H1 (cell line): ENCODE measurements around the gene STIM1. TPM values are rescaled to one million over a fixed set of nuclear protein-coding genes. Genes with fewer than 3 reads are reported as not detected.

Experiments used
- CTCF ChIA-PET: fragments of 300-600 bp; sonication (Branson Sonifier 250); formaldehyde crosslinking; loops from one replicate; lab custom pipeline; 2021; ENCODE audit not compliant: partially characterized antibody; lab: Charles Lee
- POLR2A ChIA-PET: fragments of 300-600 bp; sonication (Branson Sonifier 250); formaldehyde crosslinking; loops from one replicate; lab custom pipeline; 2021; ENCODE audit warnings: inconsistent platforms; ENCODE audit not compliant: partially characterized antibody; lab: Charles Lee
- DNase-seq, 2 experiments: peaks; one replicate each; pipeline versions ENCODE4 v3.0.0 to v3.0.0-alpha.2; 2010 to 2022; ENCODE audit warnings: low spot score in 2 of 2, low read depth in 1 of 2, mixed read lengths in 1 of 2
- FAIRE-seq: peaks from 2 replicates; lab custom pipeline; 2011; peaks lifted over from hg19 to GRCh38; lab: Jason Lieb, UNC
- H2AFZ ChIP-seq: 2 replicates; pipeline ENCODE4 v1.8.1; 2012; ENCODE audit warnings: low read length, inconsistent platforms
- H2AK5ac ChIP-seq: 2 replicates; pipeline ENCODE4 v1.6.1; 2013; ENCODE audit warnings: low read depth, low read length
- H2BK120ac ChIP-seq: replicated peaks from 2 replicates; pipeline ENCODE3; 2013; ENCODE audit warnings: low read depth, low read length, inconsistent platforms
- H2BK12ac ChIP-seq: 2 replicates; pipeline ENCODE4 v1.6.1; 2013; ENCODE audit warnings: low read depth, low read length
- H2BK15ac ChIP-seq: 2 replicates; pipeline ENCODE4 v1.6.1; 2013; ENCODE audit warnings: low read length
- H2BK20ac ChIP-seq: 2 replicates; pipeline ENCODE4 v1.6.1; 2013; ENCODE audit warnings: low read length
- H2BK5ac ChIP-seq: 2 replicates; pipeline ENCODE4 v1.6.1; 2013; ENCODE audit warnings: low read depth, low read length
- H3K14ac ChIP-seq: 2 replicates; pipeline ENCODE4 v1.6.1; 2013; ENCODE audit warnings: inconsistent platforms; ENCODE audit not compliant: insufficient read length
- H3K18ac ChIP-seq: 2 replicates; pipeline ENCODE4 v1.6.1; 2013; ENCODE audit warnings: low read length; ENCODE audit errors: extremely low read depth
- H3K23ac ChIP-seq: 2 replicates; pipeline ENCODE4 v1.6.1; 2013; ENCODE audit warnings: inconsistent platforms; ENCODE audit not compliant: insufficient read length
- H3K23me2 ChIP-seq: 2 replicates; pipeline ENCODE4 v1.6.1; 2013; ENCODE audit warnings: low read depth, low read length
- H3K27ac ChIP-seq: 2 replicates; pipeline ENCODE4 v1.6.1; 2011; ENCODE audit warnings: low read depth, low read length, inconsistent platforms
- H3K27me3 ChIP-seq, 4 experiments: replicated peaks in 1 of 4; 1 replicate in 1 of 4; 2 replicates in 3 of 4; pipeline versions ENCODE4 v1.6.1 to v1.8.1; 2011 to 2013; ENCODE audit warnings: low read length in 3 of 4, mild to moderate bottlenecking in 3 of 4, inconsistent platforms in 2 of 4, mixed read lengths in 2 of 4, moderate library complexity in 1 of 4; ENCODE audit not compliant: control insufficient read depth in 3 of 4, insufficient read depth in 3 of 4; ENCODE audit errors: extremely low read depth in 1 of 4
- H3K36me3 ChIP-seq, 4 experiments: 2 replicates each; pipeline versions ENCODE4 v1.6.1 to v1.8.1; 2011 to 2013; ENCODE audit warnings: mild to moderate bottlenecking in 4 of 4, low read length in 3 of 4, moderate library complexity in 2 of 4, control low read depth in 1 of 4, inconsistent platforms in 1 of 4; ENCODE audit not compliant: insufficient read depth in 4 of 4, control insufficient read depth in 2 of 4
- H3K4ac ChIP-seq: replicated peaks from 2 replicates; pipeline ENCODE3; 2013; ENCODE audit warnings: low read length, low read depth, mixed read lengths, inconsistent platforms; ENCODE audit not compliant: insufficient read length
- H3K4me1 ChIP-seq, 4 experiments: replicated peaks in 1 of 4; 1 replicate in 1 of 4; 2 replicates in 3 of 4; pipeline versions ENCODE4 v1.6.1 to v1.8.1; 2011 to 2013; ENCODE audit warnings: low read length in 3 of 4, inconsistent platforms in 2 of 4, mixed read lengths in 1 of 4; ENCODE audit not compliant: insufficient read depth in 4 of 4, control insufficient read depth in 3 of 4
- H3K4me2 ChIP-seq, 2 experiments: 2 replicates each; pipeline versions ENCODE4 v1.6.1 to v1.8.1; 2011 to 2013; ENCODE audit warnings: low read depth in 2 of 2, low read length in 2 of 2, control low read depth in 1 of 2, inconsistent platforms in 1 of 2, mild to moderate bottlenecking in 1 of 2; ENCODE audit not compliant: insufficient read depth in 1 of 2
- H3K4me3 ChIP-seq, 4 experiments: fragments of 200-600, 300-600 bp in 1 of 4; sonication (generic), shearing (Covaris generic), sonication (Bioruptor Twin) in 1 of 4; 2 replicates each; pipeline versions ENCODE4 v1.5.1 to v1.8.1; 2011 to 2016; ENCODE audit warnings: low read length in 4 of 4, low read depth in 3 of 4, control low read depth in 2 of 4, inconsistent platforms in 2 of 4, mild to moderate bottlenecking in 2 of 4, mixed read lengths in 1 of 4, moderate library complexity in 1 of 4; ENCODE audit not compliant: insufficient read depth in 2 of 4; ENCODE audit errors: extremely low read depth in 1 of 4
- H3K56ac ChIP-seq: replicated peaks from 2 replicates; pipeline ENCODE3; 2013; ENCODE audit warnings: low read depth, mild to moderate bottlenecking, mixed read lengths, low read length, inconsistent platforms; ENCODE audit not compliant: insufficient read length
- H3K79me1 ChIP-seq: 2 replicates; pipeline ENCODE4 v1.6.1; 2013; ENCODE audit warnings: low read depth, low read length, control low read depth
- H3K79me2 ChIP-seq, 2 experiments: 2 replicates each; pipeline versions ENCODE4 v1.6.1 to v1.8.1; 2012 to 2013; ENCODE audit warnings: low read length in 2 of 2, mild to moderate bottlenecking in 2 of 2, inconsistent platforms in 1 of 2; ENCODE audit not compliant: insufficient read depth in 2 of 2, control insufficient read depth in 1 of 2
- H3K9ac ChIP-seq, 4 experiments: replicated peaks in 1 of 4; 1 replicate in 1 of 4; 2 replicates in 3 of 4; pipeline versions ENCODE4 v1.6.1 to v1.8.1; 2011 to 2013; ENCODE audit warnings: low read depth in 3 of 4, low read length in 3 of 4, control low read depth in 2 of 4, mild to moderate bottlenecking in 2 of 4, moderate library complexity in 2 of 4, inconsistent platforms in 1 of 4; ENCODE audit errors: extremely low read depth in 1 of 4
- H3K9me3 ChIP-seq, 2 experiments: 2 replicates each; pipeline versions ENCODE4 v1.6.1 to v1.8.1; 2012 to 2013; ENCODE audit warnings: mild to moderate bottlenecking in 2 of 2, moderate library complexity in 2 of 2, control low read depth in 1 of 2, inconsistent platforms in 1 of 2, low read depth in 1 of 2, low read length in 1 of 2, mixed read lengths in 1 of 2; ENCODE audit not compliant: insufficient read depth in 2 of 2
- H4K20me1 ChIP-seq, 2 experiments: replicated peaks in 1 of 2; 2 replicates each; pipeline versions ENCODE3 to v1.8.1; 2011 to 2013; ENCODE audit warnings: inconsistent platforms in 2 of 2, low read length in 2 of 2, mild to moderate bottlenecking in 1 of 2; ENCODE audit not compliant: insufficient read depth in 2 of 2, control insufficient read depth in 1 of 2
- H4K5ac ChIP-seq: 2 replicates; pipeline ENCODE4 v1.6.1; 2013; ENCODE audit warnings: low read length, low read depth, mixed read lengths, inconsistent platforms; ENCODE audit not compliant: insufficient read length
- H4K8ac ChIP-seq: 2 replicates; pipeline ENCODE4 v1.8.0; 2013; ENCODE audit warnings: mild to moderate bottlenecking, moderate library complexity, low read length, inconsistent platforms; ENCODE audit not compliant: insufficient read depth; ENCODE audit errors: extremely low read depth
- H4K91ac ChIP-seq: replicated peaks from 2 replicates; pipeline ENCODE3; 2013; ENCODE audit warnings: low read length, mixed read lengths, inconsistent platforms; ENCODE audit not compliant: insufficient read length
- BRCA1 ChIP-seq: IDR thresholded peaks from 2 replicates; pipeline ENCODE4 v1.6.1; 2012; ENCODE audit warnings: low read depth, low read length, improper control_type of control experiment
- CHD2 ChIP-seq: IDR thresholded peaks from 2 replicates; pipeline ENCODE4 v1.6.1; 2012; ENCODE audit warnings: low read length, improper control_type of control experiment
- FOSL1 ChIP-seq: IDR thresholded peaks from 2 replicates; pipeline ENCODE4 v1.6.1; 2011; ENCODE audit warnings: mild to moderate bottlenecking, low read depth, low read length, moderate library complexity; ENCODE audit not compliant: insufficient read depth
- GABPA ChIP-seq: IDR thresholded peaks from 2 replicates; pipeline ENCODE4 v1.6.1; 2011; ENCODE audit warnings: mild to moderate bottlenecking, low read length, moderate library complexity, borderline replicate concordance; ENCODE audit not compliant: insufficient read depth
- NRF1 ChIP-seq: IDR thresholded peaks from 2 replicates; pipeline ENCODE4 v1.6.1; 2011; ENCODE audit warnings: mild to moderate bottlenecking, low read depth, low read length, improper control_type of control experiment
- POLR2A ChIP-seq, 2 experiments: IDR thresholded peaks; 1 replicate in 1 of 2; 2 replicates in 1 of 2; pipeline ENCODE4 v1.6.1; 2011; ENCODE audit warnings: low read depth in 2 of 2, low read length in 2 of 2, mild to moderate bottlenecking in 2 of 2; ENCODE audit errors: control extremely low read depth in 1 of 2
- RNF2 ChIP-seq: fragments of 200-900, 300-1000 bp; sonication (generic); IDR thresholded peaks from 2 replicates; pipeline ENCODE4 v1.7.1; 2016; ENCODE audit warnings: borderline replicate concordance, low read depth, mild to moderate bottlenecking, antibody characterized with exemption, low read length; ENCODE audit not compliant: poor library complexity, severe bottlenecking; ENCODE audit errors: missing control alignments
- SIX5 ChIP-seq: IDR thresholded peaks from 2 replicates; pipeline ENCODE4 v1.6.1; 2011; ENCODE audit warnings: mild to moderate bottlenecking, low read depth, low read length
- TAF7 ChIP-seq: optimal IDR thresholded peaks from 2 replicates; pipeline ENCODE3; 2011; ENCODE audit warnings: low read depth, mild to moderate bottlenecking, inconsistent platforms, low read length, moderate library complexity, borderline replicate concordance
- TEAD4 ChIP-seq: IDR thresholded peaks from 2 replicates; pipeline ENCODE4 v1.6.1; 2012; ENCODE audit warnings: low read depth, low read length, inconsistent platforms, mixed read lengths
- WGBS, 2 experiments: shearing (Covaris generic) in 1 of 2; methylation state at CpG; one replicate each; pipeline versions ENCODE4 v1.1.6 to v1.1.7; 2013 to 2015; ENCODE audit warnings: low lambda C conversion rate in 2 of 2, mixed read lengths in 2 of 2, inconsistent platforms in 1 of 2, low coverage in 1 of 2, missing lambda C conversion rate in 1 of 2; ENCODE audit not compliant: insufficient replicate concordance in 2 of 2, insufficient coverage in 1 of 2, insufficient read length in 1 of 2; ENCODE audit errors: extremely low coverage in 1 of 2, missing lambda C conversion rate in 1 of 2; 5-methylcytosine and 5-hydroxymethylcytosine counted together
- polyA plus RNA-seq, 7 experiments: library from polyadenylated mRNA; depleted of rRNA in 3 of 7; stranded (reverse) in 5 of 7; unstranded in 2 of 7; fragments of >200 nt in 5 of 7; fragments of 200-250 nt in 2 of 7; gene quantifications; 1 replicate in 5 of 7; 2 replicates in 1 of 7; 4 replicates in 1 of 7; pipeline versions ENCODE4 v1.2.1 to v1.2.3, GENCODE V29; 2011 to 2013; ENCODE audit warnings: missing spikeins in 2 of 7, mixed read lengths in 2 of 7
- total RNA-seq: library from RNA; stranded (reverse); fragmentation: NEBNext Ultra II Directional; extraction: Animal tissue kit (Norgen Biotek cat#: 25700); gene quantifications from 2 replicates; pipeline ENCODE4 v1.2.1, GENCODE V29; 2021
- TF ChIP-seq, protein P1 (sequence below), 3 experiments: IDR thresholded peaks; 1 replicate in 2 of 3; 2 replicates in 1 of 3; pipeline versions ENCODE4 v1.5.1 to v1.6.1; 2011; ENCODE audit warnings: low read length in 3 of 3, mild to moderate bottlenecking in 3 of 3, inconsistent platforms in 2 of 3, low read depth in 1 of 3, moderate library complexity in 1 of 3; ENCODE audit not compliant: insufficient read depth in 1 of 3; ENCODE audit errors: control extremely low read depth in 1 of 3

STIM1 gene
- total and polyA plus RNA-seq, 2 of the 8 experiments (the other 6 are each of a cell fraction or from before 2014, with no cell fraction given): 11.1 to 12.2 TPM

- no peak overlapping the region for H3K4me2 ChIP-seq
- no peak for TF ChIP-seq SIX5
- TF ChIP-seq POLR2A (IDR thresholded peaks at IDR 0.05; ENCODE audit: control extremely low read depth in 1 of 2, low read depth in 2 of 2, low read length in 2 of 2): no peak
- TF ChIP-seq RNF2: no peak
- no peak for TF ChIP-seq FOSL1
- no peak for TF ChIP-seq TAF7
- no peak for TF ChIP-seq GABPA
- no peak for TF ChIP-seq TEAD4
- TF ChIP-seq, protein P1, sequence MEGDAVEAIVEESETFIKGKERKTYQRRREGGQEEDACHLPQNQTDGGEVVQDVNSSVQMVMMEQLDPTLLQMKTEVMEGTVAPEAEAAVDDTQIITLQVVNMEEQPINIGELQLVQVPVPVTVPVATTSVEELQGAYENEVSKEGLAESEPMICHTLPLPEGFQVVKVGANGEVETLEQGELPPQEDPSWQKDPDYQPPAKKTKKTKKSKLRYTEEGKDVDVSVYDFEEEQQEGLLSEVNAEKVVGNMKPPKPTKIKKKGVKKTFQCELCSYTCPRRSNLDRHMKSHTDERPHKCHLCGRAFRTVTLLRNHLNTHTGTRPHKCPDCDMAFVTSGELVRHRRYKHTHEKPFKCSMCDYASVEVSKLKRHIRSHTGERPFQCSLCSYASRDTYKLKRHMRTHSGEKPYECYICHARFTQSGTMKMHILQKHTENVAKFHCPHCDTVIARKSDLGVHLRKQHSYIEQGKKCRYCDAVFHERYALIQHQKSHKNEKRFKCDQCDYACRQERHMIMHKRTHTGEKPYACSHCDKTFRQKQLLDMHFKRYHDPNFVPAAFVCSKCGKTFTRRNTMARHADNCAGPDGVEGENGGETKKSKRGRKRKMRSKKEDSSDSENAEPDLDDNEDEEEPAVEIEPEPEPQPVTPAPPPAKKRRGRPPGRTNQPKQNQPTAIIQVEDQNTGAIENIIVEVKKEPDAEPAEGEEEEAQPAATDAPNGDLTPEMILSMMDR (IDR thresholded peaks at IDR 0.05; ENCODE audit: control extremely low read depth in 1 of 3, insufficient read depth in 1 of 3, low read depth in 1 of 3, low read length in 3 of 3): no peak
- TF ChIP-seq BRCA1: no peak
- no peak for TF ChIP-seq NRF1
- no peak for TF ChIP-seq CHD2
These were observed 34.5 kb upstream of the STIM1 start for GRCh38 chr11:3820971-3821370.

More at GRCh38 chr11:3820971-3821370, 34.5 kb upstream of the STIM1 start:
- no peak overlapping the region for H3K27ac ChIP-seq
- no peak overlapping the region for H3K56ac ChIP-seq
- no peak overlapping the region for H3K9ac ChIP-seq
- no peak overlapping the region for H2BK5ac ChIP-seq
- no peaks in the 10 kb centered on the region for H3K9me3 ChIP-seq
- peaks cover 2% of the 10 kb centered on the region in 2 experiments for H4K20me1 ChIP-seq
- H2BK15ac ChIP-seq: no peak overlapping the region
- no peak overlapping the region for H4K91ac ChIP-seq
- no peak overlapping the region for H2BK20ac ChIP-seq
- peaks cover 0 to 8% (median 4%) of the 10 kb centered on the region in 4 experiments; a peak in 3 of 8 replicates for H3K36me3 ChIP-seq
- no peak for FAIRE-seq
- no peak overlapping the region for H3K4me3 ChIP-seq
- H2BK12ac ChIP-seq: no peak overlapping the region
- H3K79me1 ChIP-seq: no peaks in the 10 kb centered on the region
- no peaks in the 10 kb centered on the region; the same call in 1 of the 2 replicates for H3K23me2 ChIP-seq
- DNase-seq: no peak
- H3K4me1 ChIP-seq: peaks cover 10 to 11% (median 10%) of the 10 kb centered on the region in 4 experiments
- H3K23ac ChIP-seq: no peak overlapping the region
- peaks cover 0 to 3% of the 10 kb centered on the region in 2 experiments; a peak in 1 of 4 replicates for H3K79me2 ChIP-seq
- H2BK120ac ChIP-seq: no peak overlapping the region
- no peaks in the 10 kb centered on the region for H3K27me3 ChIP-seq
- no peak overlapping the region for H4K8ac ChIP-seq
- H2AK5ac ChIP-seq: no peak overlapping the region
- H2AFZ ChIP-seq: no peak overlapping the region
- CTCF ChIA-PET: interaction anchor here (1.4 to 5.6 kb wide), 5 partner anchors 12 to 264 kb away, joined by 3 to 61 read pairs (median 4); partner anchors contain the start of gene PGAP2
- no peak overlapping the region for H3K18ac ChIP-seq
- H4K5ac ChIP-seq: no peak overlapping the region
- H3K4ac ChIP-seq: no peak overlapping the region
- no peak overlapping the region for H3K14ac ChIP-seq
- POLR2A ChIA-PET: interaction anchor here (0.6 to 3.9 kb wide), 2 partner anchors 12 to 17 kb away, joined by 3 to 32 read pairs; partner anchors contain the start of gene PGAP2
- 93% methylated on average over 2 of the region's 2 CpGs; no CpG with 5 or more reads in 1 of the 2 experiments for whole genome bisulfite sequencing, 2 experiments
